ENCODE data around the gene MAP3K7.

DNA sequence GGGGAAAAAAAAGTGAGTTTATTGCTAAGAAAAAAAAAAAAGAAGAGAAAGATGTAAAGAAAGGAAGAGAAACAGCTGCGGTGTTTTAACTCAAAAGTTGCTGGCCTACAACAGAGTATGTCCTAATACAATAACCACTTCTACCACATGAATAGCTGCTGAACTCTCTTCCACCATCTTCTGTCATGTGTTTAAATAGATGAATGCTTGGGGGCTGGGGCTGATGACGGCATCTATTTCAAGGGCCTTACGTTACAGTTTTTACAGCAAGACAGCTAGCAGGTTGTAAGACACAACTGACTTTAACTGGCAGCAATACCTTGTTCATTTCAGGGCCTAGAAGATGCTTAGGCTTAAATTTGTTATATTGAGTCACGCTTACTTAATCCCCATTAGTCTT, 50.4 kb downstream of the MAP3K7 start:
- TF ChIP-seq ZNF382 (CRISPR knock-in tag; IDR thresholded peaks at IDR 0.05; ENCODE audit: borderline replicate concordance) (no peak), RARG (CRISPR knock-in tag; IDR thresholded peaks at IDR 0.05; ENCODE audit: low read depth) (no peak), ZNF782 (CRISPR knock-in tag; IDR thresholded peaks at IDR 0.05; ENCODE audit: borderline replicate concordance) (no peak), ZNF441 (CRISPR knock-in tag; IDR thresholded peaks at IDR 0.05; ENCODE audit: borderline replicate concordance) (no peak), MYC (CRISPR knock-in tag; IDR thresholded peaks at IDR 0.05; ENCODE audit: borderline replicate concordance) (no peak), GABPA (IDR thresholded peaks at IDR 0.05; ENCODE audit: low read depth, low read length) (no peak), GABPA (CRISPR knock-in tag; IDR thresholded peaks at IDR 0.05; ENCODE audit: low read depth) (no peak), IRF2 (CRISPR knock-in tag; IDR thresholded peaks at IDR 0.05) (no peak), MTA1 (CRISPR knock-in tag; IDR thresholded peaks at IDR 0.05; ENCODE audit: borderline replicate concordance) (no peak)
- TF ChIP-seq, protein P1, sequence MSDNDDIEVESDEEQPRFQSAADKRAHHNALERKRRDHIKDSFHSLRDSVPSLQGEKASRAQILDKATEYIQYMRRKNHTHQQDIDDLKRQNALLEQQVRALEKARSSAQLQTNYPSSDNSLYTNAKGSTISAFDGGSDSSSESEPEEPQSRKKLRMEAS (IDR thresholded peaks at IDR 0.05), result no peak
- TF ChIP-seq, protein P2, sequence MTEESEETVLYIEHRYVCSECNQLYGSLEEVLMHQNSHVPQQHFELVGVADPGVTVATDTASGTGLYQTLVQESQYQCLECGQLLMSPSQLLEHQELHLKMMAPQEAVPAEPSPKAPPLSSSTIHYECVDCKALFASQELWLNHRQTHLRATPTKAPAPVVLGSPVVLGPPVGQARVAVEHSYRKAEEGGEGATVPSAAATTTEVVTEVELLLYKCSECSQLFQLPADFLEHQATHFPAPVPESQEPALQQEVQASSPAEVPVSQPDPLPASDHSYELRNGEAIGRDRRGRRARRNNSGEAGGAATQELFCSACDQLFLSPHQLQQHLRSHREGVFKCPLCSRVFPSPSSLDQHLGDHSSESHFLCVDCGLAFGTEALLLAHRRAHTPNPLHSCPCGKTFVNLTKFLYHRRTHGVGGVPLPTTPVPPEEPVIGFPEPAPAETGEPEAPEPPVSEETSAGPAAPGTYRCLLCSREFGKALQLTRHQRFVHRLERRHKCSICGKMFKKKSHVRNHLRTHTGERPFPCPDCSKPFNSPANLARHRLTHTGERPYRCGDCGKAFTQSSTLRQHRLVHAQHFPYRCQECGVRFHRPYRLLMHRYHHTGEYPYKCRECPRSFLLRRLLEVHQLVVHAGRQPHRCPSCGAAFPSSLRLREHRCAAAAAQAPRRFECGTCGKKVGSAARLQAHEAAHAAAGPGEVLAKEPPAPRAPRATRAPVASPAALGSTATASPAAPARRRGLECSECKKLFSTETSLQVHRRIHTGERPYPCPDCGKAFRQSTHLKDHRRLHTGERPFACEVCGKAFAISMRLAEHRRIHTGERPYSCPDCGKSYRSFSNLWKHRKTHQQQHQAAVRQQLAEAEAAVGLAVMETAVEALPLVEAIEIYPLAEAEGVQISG (CRISPR knock-in tag; IDR thresholded peaks at IDR 0.05), result no peak
- TF ChIP-seq, protein P3, sequence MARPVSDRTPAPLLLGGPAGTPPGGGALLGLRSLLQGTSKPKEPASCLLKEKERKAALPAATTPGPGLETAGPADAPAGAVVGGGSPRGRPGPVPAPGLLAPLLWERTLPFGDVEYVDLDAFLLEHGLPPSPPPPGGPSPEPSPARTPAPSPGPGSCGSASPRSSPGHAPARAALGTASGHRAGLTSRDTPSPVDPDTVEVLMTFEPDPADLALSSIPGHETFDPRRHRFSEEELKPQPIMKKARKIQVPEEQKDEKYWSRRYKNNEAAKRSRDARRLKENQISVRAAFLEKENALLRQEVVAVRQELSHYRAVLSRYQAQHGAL (CRISPR knock-in tag; IDR thresholded peaks at IDR 0.05; ENCODE audit: not compliant biosample characterization), result no peak
- TF ChIP-seq, protein P4, sequence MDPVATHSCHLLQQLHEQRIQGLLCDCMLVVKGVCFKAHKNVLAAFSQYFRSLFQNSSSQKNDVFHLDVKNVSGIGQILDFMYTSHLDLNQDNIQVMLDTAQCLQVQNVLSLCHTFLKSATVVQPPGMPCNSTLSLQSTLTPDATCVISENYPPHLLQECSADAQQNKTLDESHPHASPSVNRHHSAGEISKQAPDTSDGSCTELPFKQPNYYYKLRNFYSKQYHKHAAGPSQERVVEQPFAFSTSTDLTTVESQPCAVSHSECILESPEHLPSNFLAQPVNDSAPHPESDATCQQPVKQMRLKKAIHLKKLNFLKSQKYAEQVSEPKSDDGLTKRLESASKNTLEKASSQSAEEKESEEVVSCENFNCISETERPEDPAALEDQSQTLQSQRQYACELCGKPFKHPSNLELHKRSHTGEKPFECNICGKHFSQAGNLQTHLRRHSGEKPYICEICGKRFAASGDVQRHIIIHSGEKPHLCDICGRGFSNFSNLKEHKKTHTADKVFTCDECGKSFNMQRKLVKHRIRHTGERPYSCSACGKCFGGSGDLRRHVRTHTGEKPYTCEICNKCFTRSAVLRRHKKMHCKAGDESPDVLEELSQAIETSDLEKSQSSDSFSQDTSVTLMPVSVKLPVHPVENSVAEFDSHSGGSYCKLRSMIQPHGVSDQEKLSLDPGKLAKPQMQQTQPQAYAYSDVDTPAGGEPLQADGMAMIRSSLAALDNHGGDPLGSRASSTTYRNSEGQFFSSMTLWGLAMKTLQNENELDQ (CRISPR knock-in tag; IDR thresholded peaks at IDR 0.05; ENCODE audit: borderline replicate concordance), result no peak
- TF ChIP-seq, protein P5, sequence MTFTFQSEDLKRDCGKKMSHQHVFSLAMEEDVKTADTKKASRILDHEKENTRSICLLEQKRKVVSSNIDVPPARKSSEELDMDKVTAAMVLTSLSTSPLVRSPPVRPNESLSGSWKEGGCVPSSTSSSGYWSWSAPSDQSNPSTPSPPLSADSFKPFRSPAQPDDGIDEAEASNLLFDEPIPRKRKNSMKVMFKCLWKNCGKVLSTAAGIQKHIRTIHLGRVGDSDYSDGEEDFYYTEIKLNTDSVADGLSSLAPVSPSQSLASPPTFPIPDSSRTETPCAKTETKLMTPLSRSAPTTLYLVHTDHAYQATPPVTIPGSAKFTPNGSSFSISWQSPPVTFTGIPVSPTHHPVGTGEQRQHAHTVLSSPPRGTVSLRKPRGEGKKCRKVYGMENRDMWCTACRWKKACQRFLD (CRISPR knock-in tag; IDR thresholded peaks at IDR 0.05; ENCODE audit: borderline replicate concordance), result no peak
- TF ChIP-seq, protein P6, sequence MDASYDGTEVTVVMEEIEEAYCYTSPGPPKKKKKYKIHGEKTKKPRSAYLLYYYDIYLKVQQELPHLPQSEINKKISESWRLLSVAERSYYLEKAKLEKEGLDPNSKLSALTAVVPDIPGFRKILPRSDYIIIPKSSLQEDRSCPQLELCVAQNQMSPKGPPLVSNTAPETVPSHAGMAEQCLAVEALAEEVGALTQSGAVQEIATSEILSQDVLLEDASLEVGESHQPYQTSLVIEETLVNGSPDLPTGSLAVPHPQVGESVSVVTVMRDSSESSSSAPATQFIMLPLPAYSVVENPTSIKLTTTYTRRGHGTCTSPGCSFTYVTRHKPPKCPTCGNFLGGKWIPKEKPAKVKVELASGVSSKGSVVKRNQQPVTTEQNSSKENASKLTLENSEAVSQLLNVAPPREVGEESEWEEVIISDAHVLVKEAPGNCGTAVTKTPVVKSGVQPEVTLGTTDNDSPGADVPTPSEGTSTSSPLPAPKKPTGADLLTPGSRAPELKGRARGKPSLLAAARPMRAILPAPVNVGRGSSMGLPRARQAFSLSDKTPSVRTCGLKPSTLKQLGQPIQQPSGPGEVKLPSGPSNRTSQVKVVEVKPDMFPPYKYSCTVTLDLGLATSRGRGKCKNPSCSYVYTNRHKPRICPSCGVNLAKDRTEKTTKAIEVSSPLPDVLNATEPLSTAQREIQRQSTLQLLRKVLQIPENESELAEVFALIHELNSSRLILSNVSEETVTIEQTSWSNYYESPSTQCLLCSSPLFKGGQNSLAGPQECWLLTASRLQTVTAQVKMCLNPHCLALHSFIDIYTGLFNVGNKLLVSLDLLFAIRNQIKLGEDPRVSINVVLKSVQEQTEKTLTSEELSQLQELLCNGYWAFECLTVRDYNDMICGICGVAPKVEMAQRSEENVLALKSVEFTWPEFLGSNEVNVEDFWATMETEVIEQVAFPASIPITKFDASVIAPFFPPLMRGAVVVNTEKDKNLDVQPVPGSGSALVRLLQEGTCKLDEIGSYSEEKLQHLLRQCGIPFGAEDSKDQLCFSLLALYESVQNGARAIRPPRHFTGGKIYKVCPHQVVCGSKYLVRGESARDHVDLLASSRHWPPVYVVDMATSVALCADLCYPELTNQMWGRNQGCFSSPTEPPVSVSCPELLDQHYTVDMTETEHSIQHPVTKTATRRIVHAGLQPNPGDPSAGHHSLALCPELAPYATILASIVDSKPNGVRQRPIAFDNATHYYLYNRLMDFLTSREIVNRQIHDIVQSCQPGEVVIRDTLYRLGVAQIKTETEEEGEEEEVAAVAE (CRISPR knock-in tag; IDR thresholded peaks at IDR 0.05; ENCODE audit: borderline replicate concordance), result no peak
